Mesendoderm (in vitro differentiated cells): ENCODE results near the gene DPYSL4.

Experiments
- DNase-seq: peaks from one replicate; pipeline ENCODE4 v3.0.0; 2013
- H2AK5ac ChIP-seq: 2 replicates; pipeline ENCODE4 v1.6.1; 2013; ENCODE audit warnings: low read length, inconsistent platforms
- H2BK120ac ChIP-seq: 2 replicates; pipeline ENCODE4 v1.6.1; 2013; ENCODE audit warnings: low read depth, mild to moderate bottlenecking, low read length, moderate library complexity, mixed read lengths
- H2BK15ac ChIP-seq: replicated peaks from 2 replicates; pipeline ENCODE4 v1.6.1; 2013; ENCODE audit warnings: low read depth, mild to moderate bottlenecking, moderate library complexity
- H2BK5ac ChIP-seq: 2 replicates; pipeline ENCODE4 v1.6.1; 2013; ENCODE audit warnings: low read length, inconsistent platforms
- H3K18ac ChIP-seq: 2 replicates; pipeline ENCODE4 v1.6.1; 2013; ENCODE audit warnings: mild to moderate bottlenecking, low read length, mixed read lengths
- H3K23ac ChIP-seq: one replicate; pipeline ENCODE4 v1.6.1; 2013; ENCODE audit warnings: low read length
- H3K27ac ChIP-seq: 2 replicates; pipeline ENCODE4 v1.5.1; 2013; ENCODE audit warnings: low read depth, mild to moderate bottlenecking, inconsistent platforms, low read length, moderate library complexity
- H3K27me3 ChIP-seq: 2 replicates; pipeline ENCODE4 v1.6.1; 2013; ENCODE audit warnings: low read length, control low read depth, mild to moderate bottlenecking, inconsistent platforms; ENCODE audit not compliant: insufficient read depth, poor library complexity
- H3K36me3 ChIP-seq: 2 replicates; pipeline ENCODE4 v1.6.1; 2013; ENCODE audit warnings: low read length, inconsistent platforms; ENCODE audit not compliant: control insufficient read depth, insufficient read depth
- H3K4ac ChIP-seq: one replicate; pipeline ENCODE4 v1.6.1; 2013; ENCODE audit warnings: low read depth, mild to moderate bottlenecking, low read length, moderate library complexity
- H3K4me1 ChIP-seq: 2 replicates; pipeline ENCODE4 v1.6.1; 2013; ENCODE audit warnings: low read depth, low read length, inconsistent platforms; ENCODE audit not compliant: control insufficient read depth
- H3K4me2 ChIP-seq: 2 replicates; pipeline ENCODE4 v1.6.1; 2013; ENCODE audit warnings: low read length
- H3K4me3 ChIP-seq: 2 replicates; pipeline ENCODE4 v1.5.1; 2013; ENCODE audit warnings: mild to moderate bottlenecking, low read length
- H3K56ac ChIP-seq: one replicate; pipeline ENCODE4 v1.6.1; 2013; ENCODE audit warnings: low read length
- H3K79me1 ChIP-seq: 2 replicates; pipeline ENCODE4 v1.6.1; 2013; ENCODE audit warnings: low read length, inconsistent platforms
- H3K79me2 ChIP-seq: 2 replicates; pipeline ENCODE4 v1.6.1; 2013; ENCODE audit warnings: mild to moderate bottlenecking, low read length; ENCODE audit not compliant: control insufficient read depth, insufficient read depth
- H3K9ac ChIP-seq: 2 replicates; pipeline ENCODE4 v1.6.1; 2013; ENCODE audit warnings: low read length, inconsistent platforms
- H4K5ac ChIP-seq: one replicate; pipeline ENCODE4 v1.6.1; 2013; ENCODE audit warnings: low read length
- H4K8ac ChIP-seq: one replicate; pipeline ENCODE4 v1.6.1; 2013; ENCODE audit warnings: low read depth, mild to moderate bottlenecking, control low read depth, low read length, moderate library complexity
- WGBS: extraction: QIAGEN DNeasy Blood & Tissue Kit; methylation state at CpG from one replicate; pipeline ENCODE4 v1.1.7; 2013; ENCODE audit warnings: low lambda C conversion rate, missing lambda C conversion rate; ENCODE audit not compliant: insufficient coverage; ENCODE audit errors: extremely low coverage; 5-methylcytosine and 5-hydroxymethylcytosine counted together

The DPYSL4 gene

DNA sequence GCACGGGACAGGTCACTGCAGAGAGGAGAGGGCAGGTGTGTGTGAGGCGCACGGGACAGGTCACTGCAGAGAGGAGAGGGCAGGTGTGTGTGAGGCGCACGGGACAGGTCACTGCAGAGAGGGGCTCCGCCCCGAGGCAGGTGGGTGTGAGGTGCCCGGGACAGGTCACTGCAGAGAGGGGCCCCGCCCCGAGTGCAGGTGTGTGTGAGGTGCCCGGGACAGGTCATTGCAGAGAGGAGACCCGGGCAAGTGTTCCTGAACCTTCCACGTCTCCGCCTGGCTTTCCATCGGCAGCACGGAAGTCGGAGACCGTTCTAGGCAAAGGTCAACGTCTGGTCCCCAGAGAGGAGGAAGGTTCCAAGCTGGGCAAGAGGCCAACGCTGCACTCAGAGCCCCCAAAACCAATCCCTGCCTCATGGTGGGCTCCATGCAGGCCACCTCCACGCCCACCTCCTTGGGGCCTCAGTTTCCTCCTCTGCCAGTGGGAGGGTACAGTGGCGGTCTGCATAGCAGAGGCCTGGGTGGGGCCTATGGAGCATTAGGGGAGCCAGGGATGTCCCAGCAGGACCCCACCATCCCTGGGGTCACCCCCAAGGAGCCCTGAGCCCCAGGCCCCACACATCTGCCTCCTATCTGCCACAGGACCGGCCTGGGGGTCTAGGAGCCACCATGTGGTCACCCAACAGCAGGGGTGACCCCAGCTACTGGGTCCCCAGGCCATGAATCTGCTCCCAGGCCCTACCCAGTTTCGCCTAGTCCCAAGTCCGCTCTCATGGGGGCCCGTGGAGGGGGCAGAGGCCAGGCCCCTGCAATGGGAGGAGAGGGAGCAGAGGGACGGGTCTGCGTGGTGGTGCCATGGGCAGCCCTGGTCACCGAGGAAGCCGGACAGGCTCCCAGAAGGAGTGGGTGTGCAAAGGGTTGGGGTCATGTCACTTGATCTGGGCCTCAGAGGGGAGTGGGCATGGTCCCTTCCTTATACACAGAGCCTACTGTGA, 64.0 kb downstream of the DPYSL4 start:
- Histone ChIP-seq H4K5ac (no peak overlapping the region), H3K9ac (no peak overlapping the region), H4K8ac (no peak overlapping the region), H2AK5ac (no peak overlapping the region), H3K79me2 (no peaks in the 10 kb centered on the region), H3K27me3 (no peaks in the 10 kb centered on the region), H3K4me3 (no peak overlapping the region), H3K4me2 (no peak overlapping the region), H2BK15ac (no peak overlapping the region), H2BK120ac (no peak overlapping the region), H2BK5ac (no peak overlapping the region), H3K18ac (no peak overlapping the region), H3K23ac (no peak overlapping the region), H3K4ac (no peak overlapping the region), H3K27ac (no peak overlapping the region), H3K4me1 (peaks cover 2% of the 10 kb centered on the region), H3K56ac (no peak overlapping the region), H3K79me1 (no peaks in the 10 kb centered on the region), H3K36me3 (no peaks in the 10 kb centered on the region)
- no CpG with 5 or more reads among the region's 30 CpGs for WGBS
- no peak for DNase-seq

DNA sequence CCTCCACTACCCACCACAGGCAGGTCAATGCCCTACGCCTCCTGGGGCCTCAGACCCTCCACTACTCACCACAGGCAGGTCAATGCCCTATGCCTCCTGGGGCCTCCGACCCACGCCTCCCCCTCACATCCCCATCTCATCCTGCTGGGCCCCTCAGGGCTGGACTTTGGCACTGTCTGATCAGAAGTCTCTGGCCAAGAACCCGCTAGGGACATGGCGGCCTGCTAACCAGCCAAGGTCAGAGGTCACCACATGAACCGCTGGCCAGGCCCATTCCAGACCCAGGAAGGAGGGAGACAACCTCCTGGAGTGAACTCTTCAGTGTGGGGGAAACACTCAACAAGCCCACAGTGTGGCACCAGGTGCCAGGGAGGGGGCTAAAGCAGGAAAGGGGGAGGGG, 65.2 kb downstream of the DPYSL4 start:
- H3K27ac ChIP-seq, result no peak overlapping the region
- no peak overlapping the region for H3K23ac ChIP-seq
- H4K5ac ChIP-seq, result no peak overlapping the region
- no peaks in the 10 kb centered on the region for H3K79me2 ChIP-seq
- H3K27me3 ChIP-seq, result no peaks in the 10 kb centered on the region
- no peak overlapping the region for H3K4ac ChIP-seq
- peaks cover 2% of the 10 kb centered on the region for H3K4me1 ChIP-seq
- no peaks in the 10 kb centered on the region for H3K36me3 ChIP-seq
- no peak overlapping the region for H3K56ac ChIP-seq
- H3K18ac ChIP-seq, result no peak overlapping the region
- no peak for DNase-seq
- no peak overlapping the region for H4K8ac ChIP-seq
- H2BK15ac ChIP-seq, result no peak overlapping the region
- no CpG with 5 or more reads among the region's 6 CpGs for WGBS
- H2BK120ac ChIP-seq, result no peak overlapping the region
- H3K4me3 ChIP-seq, result no peak overlapping the region
- no peak overlapping the region for H2AK5ac ChIP-seq
- no peaks in the 10 kb centered on the region for H3K79me1 ChIP-seq
- no peak overlapping the region for H3K4me2 ChIP-seq
- no peak overlapping the region for H3K9ac ChIP-seq
- H2BK5ac ChIP-seq, result no peak overlapping the region

DNA sequence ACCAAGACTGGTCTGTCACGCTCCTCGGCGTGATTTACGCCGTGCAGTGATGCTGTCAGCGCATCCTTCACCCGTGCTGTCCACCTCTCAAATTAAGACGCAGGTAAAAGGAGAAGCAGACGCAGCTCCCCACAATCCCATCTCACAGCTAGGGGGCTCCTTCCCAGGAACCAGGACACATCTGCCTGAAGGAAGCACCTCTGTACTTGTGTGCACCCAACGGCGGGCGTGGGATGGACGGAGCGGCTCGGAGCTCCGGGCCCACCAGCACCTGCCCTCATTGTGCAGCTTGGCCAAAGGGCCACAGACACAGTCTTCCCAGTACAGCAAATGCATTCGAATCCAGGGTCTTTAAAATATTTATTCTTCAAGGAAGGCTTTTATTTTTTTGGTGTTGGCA, 65.7 kb downstream of the DPYSL4 start:
- H3K23ac ChIP-seq, result no peak overlapping the region
- no peak overlapping the region for H2BK5ac ChIP-seq
- H3K27me3 ChIP-seq, result no peaks in the 10 kb centered on the region
- no peak overlapping the region for H2BK15ac ChIP-seq
- peaks cover 2% of the 10 kb centered on the region for H3K4me1 ChIP-seq
- H2AK5ac ChIP-seq, result no peak overlapping the region
- H3K79me1 ChIP-seq, result no peaks in the 10 kb centered on the region
- peak; percentile 25 for DNase-seq
- H3K79me2 ChIP-seq, result no peaks in the 10 kb centered on the region
- H4K8ac ChIP-seq, result no peak overlapping the region
- no peak overlapping the region for H3K27ac ChIP-seq
- no peak overlapping the region for H4K5ac ChIP-seq
- H3K36me3 ChIP-seq, result no peaks in the 10 kb centered on the region
- H3K4ac ChIP-seq, result no peak overlapping the region
- no CpG with 5 or more reads among the region's 17 CpGs for WGBS
- H3K4me3 ChIP-seq, result no peak overlapping the region
- H2BK120ac ChIP-seq, result no peak overlapping the region
- H3K18ac ChIP-seq, result no peak overlapping the region
- H3K4me2 ChIP-seq, result no peak overlapping the region
- H3K9ac ChIP-seq, result no peak overlapping the region
- no peak overlapping the region for H3K56ac ChIP-seq

DNA sequence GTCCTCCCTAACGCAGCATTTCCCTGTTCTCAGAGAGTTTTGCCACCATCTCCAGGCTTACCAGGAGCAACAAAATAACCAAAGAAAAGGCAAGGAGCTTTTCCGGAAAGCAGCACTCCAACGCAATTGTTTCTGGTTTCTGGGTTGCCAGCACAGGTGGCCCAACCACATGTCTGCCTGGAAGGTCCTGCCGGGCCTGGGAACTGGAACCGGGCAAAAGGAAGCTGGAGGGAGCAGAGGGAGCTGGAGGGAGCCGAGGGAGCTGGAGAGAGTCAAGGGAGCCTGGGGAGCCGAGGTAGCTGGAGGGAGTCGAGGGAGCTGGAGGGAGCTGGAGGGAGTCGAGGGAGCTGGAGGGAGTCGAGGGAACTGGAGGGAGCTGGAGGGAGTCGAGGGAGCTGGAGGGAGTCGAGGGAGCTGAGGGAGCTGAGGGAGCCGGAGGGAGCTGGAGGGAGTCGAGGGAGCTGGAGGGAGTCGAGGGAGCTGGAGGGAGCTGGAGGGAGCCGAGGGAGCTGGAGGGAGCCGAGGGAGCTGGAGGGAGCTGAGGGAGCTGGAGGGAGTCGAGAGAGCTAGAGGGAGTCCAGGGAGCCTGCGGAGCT, 66.4 kb downstream of the DPYSL4 start:
- Histone ChIP-seq H4K5ac (no peak overlapping the region), H3K36me3 (no peaks in the 10 kb centered on the region), H3K4ac (no peak overlapping the region), H3K23ac (no peak overlapping the region), H2BK120ac (no peak overlapping the region), H2BK15ac (no peak overlapping the region), H3K79me2 (no peaks in the 10 kb centered on the region), H3K4me2 (peak overlapping the region; percentile 48), H3K56ac (peak overlapping the region; percentile 45), H2AK5ac (no peak overlapping the region), H3K18ac (no peak overlapping the region), H4K8ac (no peak overlapping the region), H3K4me1 (peaks cover 2% of the 10 kb centered on the region), H3K79me1 (no peaks in the 10 kb centered on the region), H2BK5ac (no peak overlapping the region), H3K4me3 (peak overlapping the region; percentile 61), H3K9ac (peak overlapping the region; percentile 44), H3K27ac (no peak overlapping the region), H3K27me3 (no peaks in the 10 kb centered on the region)
- DNase-seq, result peak; percentile 74
- no CpG with 5 or more reads among the region's 19 CpGs for WGBS

DNA sequence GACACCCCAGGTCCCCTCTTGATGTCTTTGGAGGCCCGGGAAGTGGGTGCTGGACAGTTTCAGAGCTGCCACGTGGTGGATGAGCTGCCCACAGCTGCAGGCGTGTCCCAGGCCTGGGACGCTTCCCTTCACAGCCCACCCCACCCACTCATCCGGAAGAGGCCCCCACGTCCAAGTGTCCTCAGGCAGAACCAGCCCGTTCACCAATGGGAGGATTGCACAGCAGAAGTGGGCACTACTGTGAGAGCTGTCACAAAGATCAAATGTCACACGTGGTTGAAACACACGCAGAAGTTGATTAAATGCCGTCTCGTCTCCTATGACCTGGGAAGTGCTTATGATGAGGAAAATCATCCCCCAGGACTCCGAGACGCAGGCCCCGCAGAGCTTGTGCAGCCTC, 68.1 kb downstream of the DPYSL4 start:
- no peak overlapping the region for H2AK5ac ChIP-seq
- H3K4ac ChIP-seq, result no peak overlapping the region
- no peaks in the 10 kb centered on the region for H3K79me2 ChIP-seq
- no peak overlapping the region for H2BK120ac ChIP-seq
- no peak overlapping the region for H3K27ac ChIP-seq
- H3K27me3 ChIP-seq, result no peaks in the 10 kb centered on the region
- H3K4me1 ChIP-seq, result no peaks in the 10 kb centered on the region
- no peak overlapping the region for H3K4me3 ChIP-seq
- WGBS, result no CpG with 5 or more reads among the region's 14 CpGs
- no peak overlapping the region for H4K5ac ChIP-seq
- no peak overlapping the region for H3K56ac ChIP-seq
- no peak overlapping the region for H3K9ac ChIP-seq
- no peak overlapping the region for H3K23ac ChIP-seq
- H2BK15ac ChIP-seq, result no peak overlapping the region
- no peak for DNase-seq
- no peak overlapping the region for H4K8ac ChIP-seq
- H3K36me3 ChIP-seq, result no peaks in the 10 kb centered on the region
- H2BK5ac ChIP-seq, result no peak overlapping the region
- H3K18ac ChIP-seq, result no peak overlapping the region
- H3K4me2 ChIP-seq, result no peak overlapping the region
- no peaks in the 10 kb centered on the region for H3K79me1 ChIP-seq
